Heart left ventricle (tissue), 16 donors: ENCODE results near the gene SLC17A8. TPM values are rescaled to one million over a fixed set of nuclear protein-coding genes. Genes with fewer than 3 reads are reported as not detected.

Experiments
- ATAC-seq, 4 donors: fragments of 200-7000 bp; cut with Tn5 transposase; one replicate each; pipeline ENCODE4 v1.9.1; 2020 to 2022; ENCODE audit warnings: moderate library complexity in 4 of 4, mild to moderate bottlenecking in 3 of 4, moderate number of reproducible peaks in 1 of 4
- DNase-seq, 5 donors: peaks; one replicate each; pipeline ENCODE4 v3.0.0-alpha.2; 2020
- H3K27ac ChIP-seq, 12 donors: fragments of 200-600 bp; sonication (generic) in 4 of 12; one replicate each; pipeline versions ENCODE4 v1.5.0 to v1.8.0; 2016 to 2022; ENCODE audit warnings: mild to moderate bottlenecking in 2 of 12
- H3K27me3 ChIP-seq, 9 donors: fragments of 200-600 bp; sonication (generic) in 2 of 9; one replicate each; pipeline versions ENCODE4 v1.5.1 to v1.8.0; 2016 to 2022; ENCODE audit warnings: mild to moderate bottlenecking in 3 of 9
- H3K36me3 ChIP-seq, 9 donors: fragments of 200-600 bp; sonication (generic) in 2 of 9; one replicate each; pipeline versions ENCODE4 v1.5.0 to v1.8.0; 2018 to 2022; ENCODE audit warnings: mild to moderate bottlenecking in 2 of 9
- H3K4me1 ChIP-seq, 12 donors: fragments of 200-600 bp; sonication (generic) in 4 of 12; one replicate each; pipeline versions ENCODE4 v1.5.0 to v1.8.0; 2016 to 2022; ENCODE audit warnings: mild to moderate bottlenecking in 3 of 12
- H3K4me3 ChIP-seq, 12 donors: fragments of 200-600 bp; sonication (generic) in 4 of 12; one replicate each; pipeline versions ENCODE4 v1.5.0 to v1.8.0; 2017 to 2022; ENCODE audit warnings: mild to moderate bottlenecking in 9 of 12, moderate library complexity in 4 of 12
- H3K9me3 ChIP-seq, 12 donors: fragments of 200-600 bp; sonication (generic) in 4 of 12; one replicate each; pipeline versions ENCODE4 v1.5.0 to v1.8.0; 2016 to 2022; ENCODE audit warnings: mild to moderate bottlenecking in 1 of 12
- POLR2A ChIP-seq, 2 donors: fragments of 450-650 bp; IDR thresholded peaks; one replicate each; pipeline ENCODE4 v1.6.1; 2017; ENCODE audit warnings: antibody characterized with exemption in 2 of 2, mild to moderate bottlenecking in 2 of 2, moderate library complexity in 2 of 2
- WGBS, 4 donors: extraction: QIAGEN DNeasy Blood & Tissue Kit in 2 of 4; methylation state at CpG; one replicate each; pipeline versions ENCODE4 v1.1.5 to v1.1.7; 2013 to 2018; 5-methylcytosine and 5-hydroxymethylcytosine counted together
- intact Hi-C, 10 donors: fragments of 100-400 bp; cut with DNase I; formaldehyde crosslinking; loops; one replicate each; pipeline versions ENCODE4 v1.11.1 to v1.14.2; 2022
- polyA plus RNA-seq, 2 donors: library from polyadenylated mRNA; stranded (reverse); fragments of 200-250 nt; gene quantifications; one replicate each; pipeline ENCODE4 v1.2.3, GENCODE V29; 2013
- total RNA-seq, 9 donors: library from RNA; depleted of rRNA in 2 of 9; stranded (reverse); fragments of >200 nt in 2 of 9; fragmentation: NEBNext Ultra II Directional in 3 of 9; extraction: Animal tissue kit (Norgen Biotek cat#: 25700) in 3 of 9; gene quantifications; one replicate each; pipeline versions ENCODE4 v1.1.0 to v1.2.4, GENCODE V29; 2016 to 2023
- TF ChIP-seq, protein P1 (sequence below), 12 donors: fragments of 200-600 bp; sonication (generic) in 4 of 12; IDR thresholded peaks; one replicate each; pipeline versions ENCODE4 v1.5.0 to v1.8.0; 2018 to 2022; ENCODE audit warnings: antibody characterized with exemption in 12 of 12, mild to moderate bottlenecking in 5 of 12
- donor health status: ischemic (EF 13 %, LVEDD 7.1; RV severe dilation, severe dysfunction).
- donor health status: healthy with polysubstance abuse.
- donor health status: DM: no; HTN: yes; CAD: no.
- donor health status: DM: no; HTN: no; CAD: no.
- donor health status: ischemic (EF 25% LVEDD 6.9; RV normal size, moderate dysfunction).
- donor health status: ischemic (EF 25% LVEDD 5.7; RV mildly dilated, moderate dysfunction).
- donor health status: healthy.
- donor health status: DM: yes; HTN: yes; CAD: no.
- donor health status: ischemic (EF 35%, LVEDD 5.7; RV mildly dilated, moderate dysfunction).
- donor health status: nonischemic (EF 11% LVEDD 7.7; RV severe dilation, severe dysfunction).
- donor health status: DM: yes; HTN: yes; CAD: no.
- donor health status: PGD.
- donor health status: ischemic (EF 29% LVEDD 5.4; RV normal size, mild dysfunction).
- donor health status: nonischemic (EF 23%, LVEDD 6.1; RV moderate dilation, normal function).

Gene SLC17A8
- total and polyA plus RNA-seq, 11 donors, result 0.15 TPM; not detected in 10

DNA sequence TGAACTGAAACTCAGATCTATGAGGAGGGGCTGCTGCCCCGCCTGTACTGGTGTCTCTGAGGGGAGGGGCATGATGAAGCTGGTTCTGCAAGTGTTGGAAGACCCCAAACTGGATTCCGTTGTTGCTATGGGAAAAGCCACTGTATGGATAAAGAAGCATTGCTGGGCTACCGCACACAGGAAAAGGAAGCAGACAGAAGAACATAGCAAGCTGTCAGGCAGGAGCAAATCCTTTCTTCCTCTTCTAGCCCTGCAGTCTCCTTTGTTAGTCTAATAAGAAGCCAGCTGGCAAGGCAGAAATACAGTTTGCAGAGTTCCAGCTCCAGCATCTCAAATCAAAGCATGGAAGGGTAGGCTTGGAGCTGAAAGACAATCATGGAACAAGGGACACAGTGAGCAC is 90.5 kb downstream of the SLC17A8 start:
- ATAC-seq, result no peak
- Histone ChIP-seq H3K36me3 (no peaks in the 10 kb centered on the region), H3K27me3 (peaks cover 0 to 19% (median 0%) of the 10 kb centered on the region in 9 donors), H3K4me1 (peaks cover 0 to 8% (median 0%) of the 10 kb centered on the region in 12 donors), H3K4me3 (no peak overlapping the region), H3K9me3 (no peaks in the 10 kb centered on the region), H3K27ac (no peak overlapping the region)
- no peak for TF ChIP-seq POLR2A (IDR thresholded peaks at IDR 0.05)
- TF ChIP-seq, protein P1, sequence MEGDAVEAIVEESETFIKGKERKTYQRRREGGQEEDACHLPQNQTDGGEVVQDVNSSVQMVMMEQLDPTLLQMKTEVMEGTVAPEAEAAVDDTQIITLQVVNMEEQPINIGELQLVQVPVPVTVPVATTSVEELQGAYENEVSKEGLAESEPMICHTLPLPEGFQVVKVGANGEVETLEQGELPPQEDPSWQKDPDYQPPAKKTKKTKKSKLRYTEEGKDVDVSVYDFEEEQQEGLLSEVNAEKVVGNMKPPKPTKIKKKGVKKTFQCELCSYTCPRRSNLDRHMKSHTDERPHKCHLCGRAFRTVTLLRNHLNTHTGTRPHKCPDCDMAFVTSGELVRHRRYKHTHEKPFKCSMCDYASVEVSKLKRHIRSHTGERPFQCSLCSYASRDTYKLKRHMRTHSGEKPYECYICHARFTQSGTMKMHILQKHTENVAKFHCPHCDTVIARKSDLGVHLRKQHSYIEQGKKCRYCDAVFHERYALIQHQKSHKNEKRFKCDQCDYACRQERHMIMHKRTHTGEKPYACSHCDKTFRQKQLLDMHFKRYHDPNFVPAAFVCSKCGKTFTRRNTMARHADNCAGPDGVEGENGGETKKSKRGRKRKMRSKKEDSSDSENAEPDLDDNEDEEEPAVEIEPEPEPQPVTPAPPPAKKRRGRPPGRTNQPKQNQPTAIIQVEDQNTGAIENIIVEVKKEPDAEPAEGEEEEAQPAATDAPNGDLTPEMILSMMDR (IDR thresholded peaks at IDR 0.05), result no peak
- no peak for DNase-seq
- intact Hi-C loops, result no loop called here
- 30 to 39% (median 33%) methylated on average over 3 of the region's 3 CpGs for WGBS, 4 donors

DNA sequence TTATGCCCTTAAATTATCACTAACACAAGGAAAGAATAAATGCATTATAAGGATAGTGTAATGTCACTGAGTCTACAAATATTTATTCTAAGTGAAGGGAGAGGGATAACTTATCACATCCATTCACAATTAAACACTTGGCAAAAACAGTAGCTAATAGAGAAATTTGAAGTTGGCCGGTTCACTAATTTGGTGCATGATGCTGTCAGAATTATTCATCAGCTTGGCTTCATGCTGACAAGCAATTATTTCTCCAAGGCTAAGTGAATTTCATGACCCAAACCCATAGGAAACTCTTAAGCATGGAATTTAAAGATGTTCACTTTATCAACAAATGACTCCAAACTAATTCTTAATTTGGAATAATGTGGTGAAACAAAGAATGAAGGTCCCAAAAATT is 91.8 kb downstream of the SLC17A8 start:
- Histone ChIP-seq H3K4me3 (no peak overlapping the region), H3K36me3 (no peaks in the 10 kb centered on the region), H3K4me1 (peaks cover 0 to 8% (median 0%) of the 10 kb centered on the region in 12 donors), H3K27ac (no peak overlapping the region), H3K9me3 (no peaks in the 10 kb centered on the region), H3K27me3 (peaks cover 0 to 19% (median 0%) of the 10 kb centered on the region in 9 donors)
- WGBS, 4 donors, result 22 to 91% (median 79%) methylated on average over 1 of the region's 1 CpG
- no peak for TF ChIP-seq POLR2A (IDR thresholded peaks at IDR 0.05)
- TF ChIP-seq, protein P1 (IDR thresholded peaks at IDR 0.05), result no peak
- intact Hi-C loops, result no loop called here
- no peak for DNase-seq
- no peak for ATAC-seq

DNA sequence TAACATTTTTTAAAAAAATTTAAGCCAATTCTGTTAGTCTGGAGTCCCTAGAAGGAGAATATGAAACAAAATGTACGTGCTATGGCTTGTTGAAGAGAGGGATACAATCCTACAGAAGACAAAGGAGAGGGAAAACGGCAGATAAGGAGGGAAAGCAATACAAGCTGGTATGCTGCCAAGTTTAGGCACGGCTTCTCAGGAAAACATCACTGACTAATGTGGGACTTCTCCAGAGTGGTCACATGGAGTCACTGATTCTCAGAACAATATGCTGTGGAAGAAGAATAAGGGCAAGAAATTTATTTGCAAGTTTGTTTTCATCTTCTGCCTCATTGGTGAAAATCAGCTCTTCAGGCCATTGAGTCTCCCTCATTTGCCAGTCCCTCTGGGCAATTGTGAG is 93.9 kb downstream of the SLC17A8 start:
- H3K27me3 ChIP-seq, result peaks cover 0 to 19% (median 0%) of the 10 kb centered on the region in 9 donors
- no peak for ATAC-seq
- no peaks in the 10 kb centered on the region for H3K36me3 ChIP-seq
- H3K4me1 ChIP-seq, result peaks cover 0 to 8% (median 0%) of the 10 kb centered on the region in 12 donors
- H3K4me3 ChIP-seq, result no peak overlapping the region
- WGBS, 4 donors, result 24 to 34% (median 28%) methylated on average over 3 of the region's 3 CpGs
- H3K27ac ChIP-seq, result no peak overlapping the region
- TF ChIP-seq POLR2A (IDR thresholded peaks at IDR 0.05), result no peak
- TF ChIP-seq, protein P1 (IDR thresholded peaks at IDR 0.05), result no peak
- intact Hi-C loops, result no loop called here
- H3K9me3 ChIP-seq, result no peaks in the 10 kb centered on the region
- no peak for DNase-seq

DNA sequence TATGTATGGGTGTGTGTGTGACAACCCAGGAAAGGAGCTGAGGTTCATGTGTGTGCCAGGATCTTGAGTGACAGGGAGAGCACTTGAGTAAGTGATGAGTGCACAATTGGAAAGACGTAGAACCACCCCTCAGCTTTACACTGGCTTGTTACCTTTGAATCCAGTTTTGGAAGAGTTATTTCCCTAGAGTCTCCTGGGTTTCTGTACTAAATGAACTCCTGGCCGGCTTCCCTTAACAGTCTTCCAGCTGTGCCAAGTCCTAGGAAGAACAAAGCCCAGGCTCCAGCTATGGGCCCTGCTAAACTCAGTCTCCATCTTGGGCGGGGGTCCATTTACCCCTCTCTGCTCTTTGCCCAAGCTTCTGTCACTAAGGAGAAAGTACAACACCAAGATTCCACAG is 97.1 kb downstream of the SLC17A8 start:
- DNase-seq (no peak), ATAC-seq (no peak)
- no peaks in the 10 kb centered on the region for H3K36me3 ChIP-seq
- H3K27me3 ChIP-seq, result peaks cover 0 to 16% (median 0%) of the 10 kb centered on the region in 9 donors
- WGBS, 4 donors, result 37 to 45% (median 43%) methylated on average over 3 of the region's 3 CpGs
- no peak for TF ChIP-seq POLR2A (IDR thresholded peaks at IDR 0.05)
- TF ChIP-seq, protein P1 (IDR thresholded peaks at IDR 0.05), result no peak
- no peak overlapping the region for H3K27ac ChIP-seq
- H3K4me1 ChIP-seq, result peaks cover 0 to 6% (median 0%) of the 10 kb centered on the region in 12 donors
- intact Hi-C loops, result no loop called here
- no peak overlapping the region for H3K4me3 ChIP-seq
- no peaks in the 10 kb centered on the region for H3K9me3 ChIP-seq
